Central memory CD8-positive, alpha-beta T cell (primary cell): ENCODE data around the gene CNTNAP2.

Experiments used
- ATAC-seq: fragments of 150-1000 bp; cut with Tn5 transposase; replicated peaks from 2 replicates; pipeline ENCODE4 v1.10.0; 2022; ENCODE audit warnings: mild to moderate bottlenecking, moderate FRiP score, moderate number of reproducible peaks; ENCODE audit not compliant: poor library complexity, severe bottlenecking; ENCODE audit errors: extremely low read depth
- DNase-seq, 2 donors: peaks; one replicate each; pipeline ENCODE4 v3.0.0; 2021; ENCODE audit warnings: low spot score in 2 of 2
- H3K27ac Mint-ChIP-seq: one replicate; pipeline ENCODE4 v1.8.0; 2022; ENCODE audit warnings: low read depth, mild to moderate bottlenecking, moderate library complexity, mixed read lengths
- H3K27me3 Mint-ChIP-seq: one replicate; pipeline ENCODE4 v1.8.0; 2022; ENCODE audit warnings: mixed read lengths
- H3K36me3 Mint-ChIP-seq: one replicate; pipeline ENCODE4 v1.8.0; 2022; ENCODE audit warnings: mild to moderate bottlenecking, moderate library complexity, mixed read lengths; ENCODE audit not compliant: insufficient read depth
- H3K4me1 Mint-ChIP-seq: one replicate; pipeline ENCODE4 v1.8.0; 2022; ENCODE audit warnings: mixed read lengths
- H3K4me3 Mint-ChIP-seq: one replicate; pipeline ENCODE4 v1.8.0; 2022; ENCODE audit warnings: mild to moderate bottlenecking, moderate library complexity, mixed read lengths
- H3K9me3 Mint-ChIP-seq: one replicate; pipeline ENCODE4 v1.8.0; 2022; ENCODE audit warnings: mixed read lengths

CNTNAP2 gene

GRCh38 chr7:148142660-148143248, 2026.2 kb downstream of the CNTNAP2 start:
- Mint-ChIP-seq H3K9me3 (no peaks in the 10 kb centered on the region), H3K36me3 (no peaks in the 10 kb centered on the region), H3K4me1 (no peaks in the 10 kb centered on the region), H3K27me3 (no peaks in the 10 kb centered on the region), H3K27ac (no peak overlapping the region), H3K4me3 (no peak overlapping the region)
- DNase-seq (no peak), ATAC-seq (no peak)

DNA sequence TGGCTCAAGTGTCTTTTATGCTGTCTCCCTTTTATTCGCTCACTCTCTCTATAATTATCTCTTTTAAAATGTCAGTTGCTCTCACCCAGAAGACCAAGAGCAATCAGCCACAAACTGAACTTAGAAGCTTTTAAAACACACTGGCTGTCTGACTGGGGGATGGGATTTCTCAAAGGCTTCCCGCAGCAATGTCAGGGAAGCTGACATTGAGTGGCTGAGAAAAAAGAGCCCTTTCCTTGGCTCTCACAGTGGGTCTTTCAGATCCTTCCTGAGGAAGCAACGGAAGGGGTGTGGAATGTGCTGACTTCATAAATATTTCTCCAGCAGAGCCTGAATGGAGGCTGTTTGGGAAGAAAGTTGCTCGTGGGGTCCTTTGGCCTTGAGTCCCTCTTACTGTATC, 2028.2 kb downstream of the CNTNAP2 start:
- Mint-ChIP-seq H3K27me3 (no peaks in the 10 kb centered on the region), H3K4me3 (no peak overlapping the region), H3K4me1 (no peaks in the 10 kb centered on the region), H3K9me3 (peaks cover 5% of the 10 kb centered on the region), H3K36me3 (no peaks in the 10 kb centered on the region), H3K27ac (no peak overlapping the region)
- ATAC-seq (no peak), DNase-seq (no peak)

DNA sequence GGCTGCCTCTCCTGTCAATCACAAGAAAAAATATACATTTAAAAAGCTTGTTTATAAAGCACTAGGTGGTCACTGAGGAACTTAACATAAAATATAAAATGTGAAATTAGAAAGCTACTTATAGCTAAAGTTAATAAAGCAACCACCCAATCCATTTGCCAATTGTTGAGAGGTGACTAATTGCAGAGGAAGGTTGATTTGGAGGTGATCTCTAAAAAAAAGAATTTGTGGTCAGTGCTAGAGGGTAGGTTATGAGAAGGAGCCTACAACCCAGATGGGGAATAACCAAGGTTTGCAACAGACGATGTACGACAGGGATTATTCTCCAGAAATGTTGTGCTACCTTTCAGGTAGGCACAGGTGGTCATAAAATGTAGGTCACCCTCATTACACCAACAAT, 2029.7 kb downstream of the CNTNAP2 start:
- H3K36me3 Mint-ChIP-seq, result no peaks in the 10 kb centered on the region
- ATAC-seq (no peak), DNase-seq (no peak)
- H3K4me1 Mint-ChIP-seq, result no peaks in the 10 kb centered on the region
- no peak overlapping the region for H3K27ac Mint-ChIP-seq
- H3K9me3 Mint-ChIP-seq, result peaks cover 5% of the 10 kb centered on the region
- no peaks in the 10 kb centered on the region for H3K27me3 Mint-ChIP-seq
- no peak overlapping the region for H3K4me3 Mint-ChIP-seq

GRCh38 chr7:148147438-148147837, 2030.8 kb downstream of the CNTNAP2 start:
- Mint-ChIP-seq H3K27ac (no peak overlapping the region), H3K27me3 (no peaks in the 10 kb centered on the region), H3K9me3 (peaks cover 5% of the 10 kb centered on the region)

DNA sequence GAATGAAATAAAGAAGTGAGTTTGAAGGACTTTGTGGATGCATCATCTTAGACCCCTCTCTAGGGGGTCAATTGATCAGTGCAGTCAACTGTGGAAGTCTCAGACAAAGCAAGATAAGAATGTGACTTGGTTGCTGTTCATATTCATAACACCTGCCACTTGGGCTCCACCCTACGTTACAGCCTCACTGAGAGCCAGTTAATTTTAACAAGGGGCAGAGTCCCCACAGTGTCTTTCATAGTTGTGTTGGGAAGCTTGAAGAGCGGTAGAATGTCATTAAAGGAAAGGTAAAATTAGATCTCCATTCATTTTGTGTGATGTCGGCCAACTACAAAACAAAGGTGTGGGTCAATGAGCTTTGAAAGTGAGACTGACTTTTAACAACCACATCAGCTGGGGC, 2031.9 kb downstream of the CNTNAP2 start:
- DNase-seq (no peak), ATAC-seq (no peak)
- H3K9me3 Mint-ChIP-seq, result peaks cover 5% of the 10 kb centered on the region
- no peaks in the 10 kb centered on the region for H3K4me1 Mint-ChIP-seq
- H3K4me3 Mint-ChIP-seq, result no peak overlapping the region
- no peak overlapping the region for H3K27ac Mint-ChIP-seq
- no peaks in the 10 kb centered on the region for H3K36me3 Mint-ChIP-seq
- H3K27me3 Mint-ChIP-seq, result no peaks in the 10 kb centered on the region

More at GRCh38 chr7:148147438-148147837, 2030.8 kb downstream of the CNTNAP2 start:
- H3K4me3 Mint-ChIP-seq, result no peak overlapping the region
- ATAC-seq (no peak), DNase-seq (no peak)
- no peaks in the 10 kb centered on the region for H3K4me1 Mint-ChIP-seq
- H3K36me3 Mint-ChIP-seq, result no peaks in the 10 kb centered on the region

GRCh38 chr7:148149730-148150129, 2033.1 kb downstream of the CNTNAP2 start:
- Mint-ChIP-seq H3K4me3 (no peak overlapping the region), H3K36me3 (no peaks in the 10 kb centered on the region), H3K9me3 (peaks cover 5% of the 10 kb centered on the region), H3K4me1 (no peaks in the 10 kb centered on the region), H3K27ac (no peak overlapping the region), H3K27me3 (no peaks in the 10 kb centered on the region)
- no peak for ATAC-seq
- no peak for DNase-seq

GRCh38 chr7:148151778-148152177, 2035.2 kb downstream of the CNTNAP2 start:
- DNase-seq (no peak), ATAC-seq (no peak)
- Mint-ChIP-seq H3K4me1 (no peaks in the 10 kb centered on the region), H3K27me3 (no peaks in the 10 kb centered on the region), H3K36me3 (no peaks in the 10 kb centered on the region), H3K9me3 (peaks cover 5% of the 10 kb centered on the region), H3K4me3 (no peak overlapping the region), H3K27ac (no peak overlapping the region)

DNA sequence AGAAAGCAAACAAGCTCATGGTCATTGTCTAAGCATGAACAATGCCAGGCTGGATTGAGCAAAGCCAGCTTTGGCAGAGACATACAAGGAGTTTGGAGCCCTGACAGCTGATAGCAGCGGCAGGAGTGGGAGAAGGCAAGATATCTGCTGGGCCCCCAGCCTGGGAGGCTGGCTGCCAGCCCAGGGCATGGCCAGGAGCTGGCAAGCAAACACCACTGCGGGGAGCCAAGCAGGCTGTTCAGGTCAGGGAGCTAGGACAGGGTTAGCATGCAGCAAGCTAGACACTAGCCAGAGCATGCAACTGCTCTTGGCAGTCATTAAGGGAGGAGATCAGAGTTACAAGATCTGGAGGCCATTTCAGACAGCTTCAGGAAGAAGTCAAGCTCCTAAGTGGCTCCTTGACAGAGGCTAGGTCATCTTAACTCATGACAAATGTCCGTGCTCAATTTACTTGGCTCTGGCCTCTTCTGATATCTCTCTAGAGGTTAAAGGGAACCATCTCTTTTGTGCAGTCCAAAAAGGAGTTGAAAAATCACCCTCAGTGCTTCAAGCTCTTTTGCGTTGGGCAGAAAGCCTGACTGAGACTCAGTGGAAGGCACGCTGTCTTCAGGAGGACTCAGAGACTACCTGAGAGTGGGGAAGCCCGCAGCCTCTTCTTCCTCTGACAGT, 2037.1 kb downstream of the CNTNAP2 start:
- H3K4me1 Mint-ChIP-seq, result no peaks in the 10 kb centered on the region
- no peak overlapping the region for H3K27ac Mint-ChIP-seq
- no peak overlapping the region for H3K4me3 Mint-ChIP-seq
- H3K36me3 Mint-ChIP-seq, result no peaks in the 10 kb centered on the region
- ATAC-seq, result no peak
- DNase-seq, result no peak
- peaks cover 5% of the 10 kb centered on the region for H3K9me3 Mint-ChIP-seq
- no peaks in the 10 kb centered on the region for H3K27me3 Mint-ChIP-seq

DNA sequence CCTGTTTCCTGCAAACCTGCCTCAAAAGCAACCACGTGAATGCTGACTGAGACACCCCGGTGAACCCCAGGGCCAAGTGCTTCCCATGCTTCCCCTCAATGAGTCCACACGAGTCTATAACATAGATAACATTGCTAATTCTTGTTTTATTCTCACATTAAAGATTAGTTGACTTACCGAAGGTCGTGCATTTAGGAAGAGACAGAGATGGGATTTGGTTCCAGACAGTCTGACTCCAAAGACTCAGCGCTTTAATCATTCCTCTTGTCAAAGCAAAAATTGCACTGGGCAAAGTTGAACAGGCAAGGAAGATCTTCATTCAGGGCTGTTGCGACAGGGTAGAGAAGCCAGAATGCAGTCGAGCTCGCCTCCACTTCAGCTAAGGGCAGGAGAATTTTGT, 2038.4 kb downstream of the CNTNAP2 start:
- Mint-ChIP-seq H3K36me3 (no peaks in the 10 kb centered on the region), H3K27me3 (no peaks in the 10 kb centered on the region), H3K9me3 (no peaks in the 10 kb centered on the region), H3K4me1 (no peaks in the 10 kb centered on the region), H3K27ac (no peak overlapping the region), H3K4me3 (no peak overlapping the region)
- DNase-seq, result no peak
- no peak for ATAC-seq

- no peak for DNase-seq
- H3K27me3 Mint-ChIP-seq, result no peaks in the 10 kb centered on the region
- H3K27ac Mint-ChIP-seq, result no peak overlapping the region
- no peaks in the 10 kb centered on the region for H3K4me1 Mint-ChIP-seq
- H3K9me3 Mint-ChIP-seq, result no peaks in the 10 kb centered on the region
- ATAC-seq, result no peak
- H3K4me3 Mint-ChIP-seq, result no peak overlapping the region
- H3K36me3 Mint-ChIP-seq, result peaks cover 2% of the 10 kb centered on the region
These were observed 2039.2 kb downstream of the CNTNAP2 start for GRCh38 chr7:148155826-148156225.

GRCh38 chr7:148156233-148156632, 2039.6 kb downstream of the CNTNAP2 start:
- Mint-ChIP-seq H3K4me3 (no peak overlapping the region), H3K9me3 (no peaks in the 10 kb centered on the region)

DNA sequence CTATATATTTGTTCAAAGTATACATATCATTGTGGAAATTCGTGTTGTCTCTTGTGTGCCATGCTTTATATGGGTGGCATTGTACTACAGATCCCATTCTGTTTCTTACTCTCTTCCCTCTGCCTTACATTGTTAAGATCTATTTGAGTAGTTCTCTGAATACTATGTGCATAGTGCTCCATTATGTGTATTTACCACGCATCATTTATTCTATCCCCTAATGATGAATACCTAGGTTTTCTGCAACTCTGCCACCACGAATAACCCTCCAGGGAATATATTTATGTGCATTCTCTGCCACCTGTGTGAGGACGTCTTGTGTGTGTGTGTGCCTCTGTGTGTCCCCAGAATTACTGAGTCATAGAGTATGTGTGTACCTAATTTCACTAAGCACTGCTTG, 2042.7 kb downstream of the CNTNAP2 start:
- H3K9me3 Mint-ChIP-seq, result no peaks in the 10 kb centered on the region
- peaks cover 2% of the 10 kb centered on the region for H3K36me3 Mint-ChIP-seq
- H3K27me3 Mint-ChIP-seq, result peaks cover 11% of the 10 kb centered on the region
- DNase-seq (no peak), ATAC-seq (no peak)
- H3K27ac Mint-ChIP-seq, result no peak overlapping the region
- H3K4me3 Mint-ChIP-seq, result no peak overlapping the region
- no peaks in the 10 kb centered on the region for H3K4me1 Mint-ChIP-seq

More at GRCh38 chr7:148156233-148156632, 2039.6 kb downstream of the CNTNAP2 start:
- no peak for DNase-seq
- no peak for ATAC-seq
- Mint-ChIP-seq H3K4me1 (no peaks in the 10 kb centered on the region), H3K36me3 (peaks cover 2% of the 10 kb centered on the region), H3K27ac (no peak overlapping the region), H3K27me3 (peaks cover 1% of the 10 kb centered on the region)

DNA sequence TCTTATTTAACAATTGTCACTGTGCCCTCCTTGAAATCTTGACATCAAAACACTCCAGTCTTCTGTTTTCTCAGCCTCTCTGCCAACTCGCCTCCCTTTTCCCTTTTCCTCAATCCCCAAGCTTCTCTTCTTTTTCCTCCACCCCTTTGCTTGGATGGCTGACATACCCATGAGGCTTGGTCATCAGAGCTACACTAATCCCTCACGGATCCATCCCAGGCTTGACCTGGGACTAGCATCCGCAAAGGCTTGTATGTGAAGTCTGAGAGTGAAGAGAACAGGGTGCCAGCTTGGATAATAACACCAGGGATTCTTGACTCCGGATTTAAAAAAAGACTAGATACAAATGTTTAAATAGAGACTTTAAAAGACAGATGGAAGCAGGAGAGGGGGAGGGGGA, 2045.2 kb downstream of the CNTNAP2 start:
- Mint-ChIP-seq H3K27me3 (peaks cover 11% of the 10 kb centered on the region), H3K9me3 (peaks cover 5% of the 10 kb centered on the region), H3K36me3 (peaks cover 2% of the 10 kb centered on the region), H3K4me1 (no peaks in the 10 kb centered on the region), H3K4me3 (no peak overlapping the region), H3K27ac (no peak overlapping the region)
- ATAC-seq (no peak), DNase-seq (no peak)
